ENCODE results near the gene RERE. TPM values are rescaled to one million over a fixed set of nuclear protein-coding genes. Genes with fewer than 3 reads are reported as not detected.

Gene RERE
- total and polyA plus RNA-seq, 2 experiments from 2014 or later, result 148 to 170 TPM

DNA sequence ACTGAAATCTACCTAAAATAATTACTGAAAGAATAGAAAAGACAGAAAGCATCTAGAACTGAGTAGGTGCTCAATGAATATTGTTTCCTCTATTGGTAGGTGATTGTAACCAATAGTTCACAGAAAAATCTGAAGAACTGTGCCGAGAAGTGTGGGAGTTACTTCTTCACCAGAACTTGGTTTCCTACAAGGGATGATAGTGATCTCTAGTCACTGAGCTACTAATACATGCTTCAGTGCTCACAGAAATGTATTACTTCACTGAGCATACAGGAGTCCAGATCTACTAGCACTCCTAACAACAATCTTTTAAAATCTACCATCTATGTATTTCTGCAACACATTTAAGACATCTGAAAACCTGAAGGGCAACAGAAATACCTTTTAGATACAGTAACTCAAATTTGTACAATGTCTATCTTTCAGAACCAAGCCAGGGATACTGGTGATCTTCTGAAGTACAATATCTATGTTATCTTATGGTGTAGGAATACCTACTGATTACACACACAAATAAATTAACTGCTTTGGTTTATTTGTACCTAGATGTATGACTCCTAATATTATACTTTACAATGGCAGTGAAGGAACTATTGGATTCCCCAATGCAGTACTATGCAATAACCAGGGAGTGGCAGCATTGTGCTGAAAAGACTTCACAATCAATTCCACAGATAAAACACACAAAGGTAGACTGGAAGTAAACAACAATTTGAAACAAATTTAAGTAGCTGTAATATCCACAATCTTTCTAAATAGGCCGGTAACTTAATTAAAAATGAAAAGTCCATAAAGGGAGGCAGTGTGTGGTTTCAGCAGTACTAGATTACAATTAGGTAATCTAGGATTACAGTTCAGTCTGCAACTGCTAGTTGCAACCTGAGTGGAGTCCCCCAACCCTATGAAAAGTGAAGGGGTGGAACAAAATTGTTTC, 256.6 kb downstream of the RERE start (continued):
- TF ChIP-seq, protein P1, sequence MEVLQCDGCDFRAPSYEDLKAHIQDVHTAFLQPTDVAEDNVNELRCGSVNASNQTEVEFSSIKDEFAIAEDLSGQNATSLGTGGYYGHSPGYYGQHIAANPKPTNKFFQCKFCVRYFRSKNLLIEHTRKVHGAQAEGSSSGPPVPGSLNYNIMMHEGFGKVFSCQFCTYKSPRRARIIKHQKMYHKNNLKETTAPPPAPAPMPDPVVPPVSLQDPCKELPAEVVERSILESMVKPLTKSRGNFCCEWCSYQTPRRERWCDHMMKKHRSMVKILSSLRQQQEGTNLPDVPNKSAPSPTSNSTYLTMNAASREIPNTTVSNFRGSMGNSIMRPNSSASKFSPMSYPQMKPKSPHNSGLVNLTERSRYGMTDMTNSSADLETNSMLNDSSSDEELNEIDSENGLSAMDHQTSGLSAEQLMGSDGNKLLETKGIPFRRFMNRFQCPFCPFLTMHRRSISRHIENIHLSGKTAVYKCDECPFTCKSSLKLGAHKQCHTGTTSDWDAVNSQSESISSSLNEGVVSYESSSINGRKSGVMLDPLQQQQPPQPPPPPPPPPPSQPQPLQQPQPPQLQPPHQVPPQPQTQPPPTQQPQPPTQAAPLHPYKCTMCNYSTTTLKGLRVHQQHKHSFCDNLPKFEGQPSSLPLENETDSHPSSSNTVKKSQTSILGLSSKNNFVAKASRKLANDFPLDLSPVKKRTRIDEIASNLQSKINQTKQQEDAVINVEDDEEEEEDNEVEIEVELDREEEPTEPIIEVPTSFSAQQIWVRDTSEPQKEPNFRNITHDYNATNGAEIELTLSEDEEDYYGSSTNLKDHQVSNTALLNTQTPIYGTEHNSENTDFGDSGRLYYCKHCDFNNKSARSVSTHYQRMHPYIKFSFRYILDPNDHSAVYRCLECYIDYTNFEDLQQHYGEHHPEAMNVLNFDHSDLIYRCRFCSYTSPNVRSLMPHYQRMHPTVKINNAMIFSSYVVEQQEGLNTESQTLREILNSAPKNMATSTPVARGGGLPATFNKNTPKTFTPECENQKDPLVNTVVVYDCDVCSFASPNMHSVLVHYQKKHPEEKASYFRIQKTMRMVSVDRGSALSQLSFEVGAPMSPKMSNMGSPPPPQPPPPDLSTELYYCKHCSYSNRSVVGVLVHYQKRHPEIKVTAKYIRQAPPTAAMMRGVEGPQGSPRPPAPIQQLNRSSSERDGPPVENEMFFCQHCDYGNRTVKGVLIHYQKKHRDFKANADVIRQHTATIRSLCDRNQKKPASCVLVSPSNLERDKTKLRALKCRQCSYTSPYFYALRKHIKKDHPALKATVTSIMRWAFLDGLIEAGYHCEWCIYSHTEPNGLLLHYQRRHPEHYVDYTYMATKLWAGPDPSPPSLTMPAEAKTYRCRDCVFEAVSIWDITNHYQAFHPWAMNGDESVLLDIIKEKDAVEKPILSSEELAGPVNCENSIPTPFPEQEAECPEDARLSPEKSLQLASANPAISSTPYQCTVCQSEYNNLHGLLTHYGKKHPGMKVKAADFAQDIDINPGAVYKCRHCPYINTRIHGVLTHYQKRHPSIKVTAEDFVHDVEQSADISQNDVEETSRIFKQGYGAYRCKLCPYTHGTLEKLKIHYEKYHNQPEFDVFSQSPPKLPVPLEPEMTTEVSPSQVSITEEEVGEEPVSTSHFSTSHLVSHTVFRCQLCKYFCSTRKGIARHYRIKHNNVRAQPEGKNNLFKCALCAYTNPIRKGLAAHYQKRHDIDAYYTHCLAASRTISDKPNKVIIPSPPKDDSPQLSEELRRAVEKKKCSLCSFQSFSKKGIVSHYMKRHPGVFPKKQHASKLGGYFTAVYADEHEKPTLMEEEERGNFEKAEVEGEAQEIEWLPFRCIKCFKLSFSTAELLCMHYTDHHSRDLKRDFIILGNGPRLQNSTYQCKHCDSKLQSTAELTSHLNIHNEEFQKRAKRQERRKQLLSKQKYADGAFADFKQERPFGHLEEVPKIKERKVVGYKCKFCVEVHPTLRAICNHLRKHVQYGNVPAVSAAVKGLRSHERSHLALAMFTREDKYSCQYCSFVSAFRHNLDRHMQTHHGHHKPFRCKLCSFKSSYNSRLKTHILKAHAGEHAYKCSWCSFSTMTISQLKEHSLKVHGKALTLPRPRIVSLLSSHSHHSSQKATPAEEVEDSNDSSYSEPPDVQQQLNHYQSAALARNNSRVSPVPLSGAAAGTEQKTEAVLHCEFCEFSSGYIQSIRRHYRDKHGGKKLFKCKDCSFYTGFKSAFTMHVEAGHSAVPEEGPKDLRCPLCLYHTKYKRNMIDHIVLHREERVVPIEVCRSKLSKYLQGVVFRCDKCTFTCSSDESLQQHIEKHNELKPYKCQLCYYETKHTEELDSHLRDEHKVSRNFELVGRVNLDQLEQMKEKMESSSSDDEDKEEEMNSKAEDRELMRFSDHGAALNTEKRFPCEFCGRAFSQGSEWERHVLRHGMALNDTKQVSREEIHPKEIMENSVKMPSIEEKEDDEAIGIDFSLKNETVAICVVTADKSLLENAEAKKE (CRISPR knock-in tag; IDR thresholded peaks at IDR 0.05), result no peak
- no peak for TF ChIP-seq ZNF114 (CRISPR knock-in tag; IDR thresholded peaks at IDR 0.05)
- no peak for TF ChIP-seq ZNF331 (CRISPR knock-in tag; IDR thresholded peaks at IDR 0.05; ENCODE audit: low read depth)
- no peak for TF ChIP-seq POLR2AphosphoS5 (IDR thresholded peaks at IDR 0.05; ENCODE audit: low read depth)
- no peak for TF ChIP-seq STAT1 (IDR thresholded peaks at IDR 0.05; ENCODE audit: unreplicated experiment)

DNA sequence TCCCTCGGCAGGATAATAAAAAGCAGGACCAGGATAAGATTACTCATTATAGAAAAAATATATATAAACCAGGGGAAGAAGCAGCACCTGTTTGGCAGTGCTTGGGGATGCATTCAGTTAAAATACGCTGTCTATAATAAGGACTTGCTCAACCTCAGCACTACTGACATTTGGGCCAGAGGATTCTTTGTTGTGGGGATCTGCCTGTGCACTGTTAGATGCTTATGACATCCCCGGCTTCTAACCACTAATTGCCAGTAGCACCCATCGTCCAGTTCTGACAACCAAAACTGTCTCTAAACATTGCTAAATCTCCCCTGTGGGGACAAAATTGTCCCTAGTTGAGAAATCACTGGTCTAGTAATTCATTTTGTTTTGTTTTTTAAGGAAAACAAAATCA, 257.4 kb downstream of the RERE start:
- Histone ChIP-seq H4K20me1 (replicated peaks; ENCODE audit: insufficient read depth) (peaks cover 14% of the 10 kb centered on the region), H3K4me2 (no peak overlapping the region), H3K36me3 (ENCODE audit: insufficient read depth) (0 out of 2 replicates have a peak, but pooled peaks cover 3% of the 10 kb centered on the region), H3K27ac (ENCODE audit: low read depth) (no peak overlapping the region), H3K27me3 (ENCODE audit: insufficient read depth) (no peaks in the 10 kb centered on the region), H3F3A (replicated peaks; ENCODE audit: low read depth) (no peaks in the 10 kb centered on the region), H3K4me1 (ENCODE audit: insufficient read depth) (peaks cover 21% of the 10 kb centered on the region), H3K9me2 (ENCODE audit: insufficient read depth) (no peaks in the 10 kb centered on the region), H3K79me2 (replicated peaks; ENCODE audit: insufficient read depth) (peaks cover 92% of the 10 kb centered on the region), H3K4me3 (no peak overlapping the region), H2AFZ (no peak overlapping the region)
- ATAC-seq (no peak), DNase-seq (ENCODE audit: low spot score) (no peak)
- Mint-ChIP-seq H3K9me3 (no peaks in the 10 kb centered on the region), H3K27me3 (ENCODE audit: insufficient read depth, low read depth, poor library complexity) (no peaks in the 10 kb centered on the region), H3K4me1 (peaks cover 35% of the 10 kb centered on the region), H3K4me3 (no peak overlapping the region), H3K36me3 (ENCODE audit: low read depth) (peaks cover 15% of the 10 kb centered on the region; the same call in 2 of the 3 replicates), H3K27ac (no peak overlapping the region)
- TF ChIP-seq, protein P2, sequence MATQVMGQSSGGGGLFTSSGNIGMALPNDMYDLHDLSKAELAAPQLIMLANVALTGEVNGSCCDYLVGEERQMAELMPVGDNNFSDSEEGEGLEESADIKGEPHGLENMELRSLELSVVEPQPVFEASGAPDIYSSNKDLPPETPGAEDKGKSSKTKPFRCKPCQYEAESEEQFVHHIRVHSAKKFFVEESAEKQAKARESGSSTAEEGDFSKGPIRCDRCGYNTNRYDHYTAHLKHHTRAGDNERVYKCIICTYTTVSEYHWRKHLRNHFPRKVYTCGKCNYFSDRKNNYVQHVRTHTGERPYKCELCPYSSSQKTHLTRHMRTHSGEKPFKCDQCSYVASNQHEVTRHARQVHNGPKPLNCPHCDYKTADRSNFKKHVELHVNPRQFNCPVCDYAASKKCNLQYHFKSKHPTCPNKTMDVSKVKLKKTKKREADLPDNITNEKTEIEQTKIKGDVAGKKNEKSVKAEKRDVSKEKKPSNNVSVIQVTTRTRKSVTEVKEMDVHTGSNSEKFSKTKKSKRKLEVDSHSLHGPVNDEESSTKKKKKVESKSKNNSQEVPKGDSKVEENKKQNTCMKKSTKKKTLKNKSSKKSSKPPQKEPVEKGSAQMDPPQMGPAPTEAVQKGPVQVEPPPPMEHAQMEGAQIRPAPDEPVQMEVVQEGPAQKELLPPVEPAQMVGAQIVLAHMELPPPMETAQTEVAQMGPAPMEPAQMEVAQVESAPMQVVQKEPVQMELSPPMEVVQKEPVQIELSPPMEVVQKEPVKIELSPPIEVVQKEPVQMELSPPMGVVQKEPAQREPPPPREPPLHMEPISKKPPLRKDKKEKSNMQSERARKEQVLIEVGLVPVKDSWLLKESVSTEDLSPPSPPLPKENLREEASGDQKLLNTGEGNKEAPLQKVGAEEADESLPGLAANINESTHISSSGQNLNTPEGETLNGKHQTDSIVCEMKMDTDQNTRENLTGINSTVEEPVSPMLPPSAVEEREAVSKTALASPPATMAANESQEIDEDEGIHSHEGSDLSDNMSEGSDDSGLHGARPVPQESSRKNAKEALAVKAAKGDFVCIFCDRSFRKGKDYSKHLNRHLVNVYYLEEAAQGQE (IDR thresholded peaks at IDR 0.05; ENCODE audit: unreplicated experiment), result no peak
- TF ChIP-seq NANOG (IDR thresholded peaks at IDR 0.05; ENCODE audit: borderline replicate concordance) (no peak), JUNB (IDR thresholded peaks at IDR 0.05; ENCODE audit: unreplicated experiment) (no peak), EZH2phosphoT487 (IDR thresholded peaks at IDR 0.05; ENCODE audit: unreplicated experiment) (no peak)
- TF ChIP-seq, protein P3, sequence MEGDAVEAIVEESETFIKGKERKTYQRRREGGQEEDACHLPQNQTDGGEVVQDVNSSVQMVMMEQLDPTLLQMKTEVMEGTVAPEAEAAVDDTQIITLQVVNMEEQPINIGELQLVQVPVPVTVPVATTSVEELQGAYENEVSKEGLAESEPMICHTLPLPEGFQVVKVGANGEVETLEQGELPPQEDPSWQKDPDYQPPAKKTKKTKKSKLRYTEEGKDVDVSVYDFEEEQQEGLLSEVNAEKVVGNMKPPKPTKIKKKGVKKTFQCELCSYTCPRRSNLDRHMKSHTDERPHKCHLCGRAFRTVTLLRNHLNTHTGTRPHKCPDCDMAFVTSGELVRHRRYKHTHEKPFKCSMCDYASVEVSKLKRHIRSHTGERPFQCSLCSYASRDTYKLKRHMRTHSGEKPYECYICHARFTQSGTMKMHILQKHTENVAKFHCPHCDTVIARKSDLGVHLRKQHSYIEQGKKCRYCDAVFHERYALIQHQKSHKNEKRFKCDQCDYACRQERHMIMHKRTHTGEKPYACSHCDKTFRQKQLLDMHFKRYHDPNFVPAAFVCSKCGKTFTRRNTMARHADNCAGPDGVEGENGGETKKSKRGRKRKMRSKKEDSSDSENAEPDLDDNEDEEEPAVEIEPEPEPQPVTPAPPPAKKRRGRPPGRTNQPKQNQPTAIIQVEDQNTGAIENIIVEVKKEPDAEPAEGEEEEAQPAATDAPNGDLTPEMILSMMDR (conservative IDR thresholded peaks at IDR 0.05; ENCODE audit: low read depth in 2 of 2), result no peak
